GM19238 (cell line): ENCODE data around the gene KRT13.

Experiments used
- DNase-seq: peaks from one replicate; pipeline ENCODE4 v3.0.0; 2011; ENCODE audit warnings: low spot score; ENCODE audit not compliant: insufficient read length

Gene KRT13

DNA sequence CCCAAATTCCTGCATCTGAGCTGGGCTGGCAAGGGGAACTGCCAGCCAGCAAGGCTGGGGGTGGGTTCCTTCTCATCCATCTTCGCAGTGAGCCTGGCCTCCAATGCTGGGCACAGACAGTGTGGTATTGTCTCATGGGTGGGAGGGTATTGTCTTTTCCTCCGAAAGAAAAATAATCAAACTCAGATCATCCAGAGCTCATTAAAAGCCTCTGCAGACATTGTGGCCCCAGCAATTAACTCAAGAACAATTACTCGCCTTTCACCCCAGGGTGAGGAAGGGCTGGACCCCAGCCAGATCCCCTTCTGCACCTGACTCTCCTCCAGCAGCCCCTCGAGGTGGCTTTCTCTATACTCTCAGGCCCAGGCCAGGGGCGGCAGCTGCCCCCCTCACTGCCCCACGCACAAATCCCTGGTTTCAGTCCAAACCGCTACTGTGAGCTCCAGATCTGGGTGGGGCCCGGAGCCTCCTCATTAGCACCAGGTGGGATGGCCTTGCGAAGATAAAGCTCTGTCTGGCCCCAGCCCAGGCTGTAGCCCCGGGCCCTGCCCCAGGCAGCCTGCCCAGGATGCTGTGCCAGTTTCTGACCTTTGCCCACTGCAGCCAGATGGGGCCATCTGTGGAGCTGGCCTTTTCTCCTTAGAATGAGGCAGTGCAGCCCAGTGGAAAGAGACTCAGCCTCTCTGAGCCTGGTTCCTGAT is 15.6 kb upstream of the KRT13 start:
- DNase-seq = no peak

- DNase-seq = no peak
Measured at GRCh38 chr17:41519501-41520224, 14.3 kb upstream of the KRT13 start.

- DNase-seq = no peak
Measured at GRCh38 chr17:41518789-41519449, 13.5 kb upstream of the KRT13 start, which contains the start of gene KRT15. TSS of gene KRT15 (minus strand) at chr17:41518890. CDS start at chr17:41518827, 63 bp downstream.

DNA sequence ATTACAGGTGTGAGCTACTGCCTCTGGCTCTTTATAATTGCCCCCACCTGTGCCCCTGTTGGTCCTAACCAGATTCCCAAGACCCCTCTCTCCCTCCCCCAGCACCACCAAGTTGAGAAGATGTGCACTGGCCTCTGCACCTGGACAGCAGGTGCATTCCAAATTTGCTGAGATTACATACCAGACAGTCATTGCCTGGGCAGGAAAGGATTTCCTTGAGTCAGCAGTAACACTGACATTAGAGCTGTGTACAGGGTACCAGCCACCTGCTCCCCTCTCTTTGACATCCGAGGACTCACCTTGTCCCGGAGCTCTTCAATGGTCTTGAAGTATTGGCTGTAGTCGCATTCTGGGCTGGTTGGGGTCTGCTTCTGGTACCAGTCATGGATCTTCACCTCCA is 12.6 kb upstream of the KRT13 start:
- no peak for DNase-seq

DNA sequence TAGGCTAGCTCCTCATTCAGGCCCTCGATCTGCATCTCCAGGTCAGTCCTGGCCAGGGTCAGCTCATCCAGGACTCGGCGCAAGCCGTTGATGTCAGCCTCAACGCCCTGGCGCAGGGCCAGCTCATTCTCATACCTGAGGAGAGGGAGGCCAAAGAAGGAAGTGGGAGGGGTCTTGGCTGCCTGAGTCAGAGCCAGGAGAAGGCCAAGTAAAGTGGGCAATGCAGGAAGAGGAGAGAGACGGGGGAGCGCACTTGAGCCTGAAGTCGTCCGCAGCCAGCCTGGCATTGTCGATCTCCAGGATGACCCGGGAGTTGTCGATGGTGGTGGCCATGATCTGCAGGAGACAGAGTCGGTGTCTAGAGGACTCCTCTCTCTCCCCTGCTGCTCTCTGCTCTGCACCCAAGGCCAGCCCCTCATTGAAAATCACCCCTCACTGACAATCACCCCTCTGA is 11.4 kb upstream of the KRT13 start:
- DNase-seq = no peak

GRCh38 chr17:41516147-41516829 is 10.9 kb upstream of the KRT13 start:
- DNase-seq = no peak

GRCh38 chr17:41513168-41513547 is 7.7 kb upstream of the KRT13 start:
- no peak for DNase-seq

DNA sequence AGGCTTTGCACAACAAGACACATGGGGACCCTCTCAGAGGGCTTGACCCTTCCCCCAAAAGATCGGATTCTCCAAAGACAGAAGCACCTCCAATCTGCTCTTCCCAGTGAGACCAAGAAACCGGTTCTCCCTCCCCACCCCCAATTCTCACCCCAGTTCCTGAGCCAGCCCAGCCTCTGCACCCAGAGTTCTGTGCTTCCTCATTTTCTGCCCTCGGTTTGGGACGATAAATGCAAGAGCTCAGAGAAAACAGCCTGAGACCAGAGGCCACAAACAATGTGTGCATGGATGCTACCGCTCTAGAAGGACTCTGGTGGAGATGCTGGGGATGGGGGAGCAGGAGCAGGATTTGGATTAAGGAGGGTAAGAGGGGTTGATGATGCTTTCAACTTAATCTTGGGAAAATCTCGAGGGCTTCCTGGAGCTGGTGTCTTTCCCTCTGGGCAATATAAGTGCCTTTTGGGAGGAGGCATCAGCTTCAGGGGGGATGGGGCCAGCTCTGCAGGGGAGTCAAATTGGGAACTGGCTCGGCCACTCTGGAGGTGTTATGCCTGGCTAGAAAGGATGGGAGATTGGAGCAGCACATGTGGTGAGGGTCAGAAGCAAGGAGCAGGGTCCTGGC is 7.2 kb upstream of the KRT13 start:
- DNase-seq = no peak

DNA sequence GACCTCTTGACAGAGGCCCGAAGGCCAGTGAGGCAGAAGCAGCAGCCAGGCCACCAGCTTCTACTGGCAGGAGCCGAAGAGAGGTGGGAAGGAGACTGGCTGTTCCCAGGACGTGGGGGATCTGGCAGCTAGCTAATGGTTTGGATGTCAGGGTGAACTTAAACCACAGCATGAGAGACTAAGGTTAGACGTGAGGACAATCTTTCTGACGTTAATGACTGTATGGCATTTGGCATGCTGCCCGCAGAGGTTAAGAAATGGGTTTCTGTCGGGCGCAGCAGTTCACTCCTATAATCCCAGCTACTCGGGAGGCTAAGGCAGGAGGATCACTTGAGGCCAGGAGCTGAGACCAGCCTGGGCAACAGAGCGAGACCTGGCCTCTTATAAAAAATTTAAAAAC is 6.3 kb upstream of the KRT13 start:
- no peak for DNase-seq

- DNase-seq = no peak
Measured at GRCh38 chr17:41511116-41511515, 5.7 kb upstream of the KRT13 start.

GRCh38 chr17:41510251-41511065 is 5.0 kb upstream of the KRT13 start:
- DNase-seq = no peak

DNA sequence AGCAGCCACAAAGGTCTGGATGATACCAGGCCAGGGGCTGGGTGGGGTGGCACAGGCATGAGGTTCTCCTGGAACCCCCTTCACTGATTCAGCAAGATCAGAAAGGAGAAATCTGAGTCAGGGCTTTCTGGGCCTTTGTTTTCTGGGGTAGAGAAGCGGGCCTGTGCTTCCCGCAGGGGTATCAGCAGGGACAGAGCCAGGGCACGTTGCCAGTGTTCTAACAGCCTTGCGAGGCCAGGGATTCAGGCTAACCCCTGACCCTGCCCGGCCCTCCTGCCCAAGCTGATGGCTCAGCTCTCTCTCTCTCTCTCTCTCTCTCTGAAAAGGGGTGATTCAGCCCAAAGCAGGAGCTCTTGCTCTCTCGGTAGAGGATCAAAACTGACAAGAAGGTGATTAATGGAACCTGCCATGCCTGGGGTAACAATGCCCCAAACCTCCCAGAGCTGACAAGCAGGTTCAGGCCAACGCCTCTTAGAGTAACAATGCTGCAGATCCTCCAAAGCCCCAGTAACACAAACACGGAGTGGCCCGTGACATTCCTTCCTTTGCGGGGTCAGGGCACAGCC is 2.0 kb upstream of the KRT13 start:
- DNase-seq = no peak

- DNase-seq = no peak
Measured at GRCh38 chr17:41505809-41506767, 676 bp upstream of the KRT13 start.

DNA sequence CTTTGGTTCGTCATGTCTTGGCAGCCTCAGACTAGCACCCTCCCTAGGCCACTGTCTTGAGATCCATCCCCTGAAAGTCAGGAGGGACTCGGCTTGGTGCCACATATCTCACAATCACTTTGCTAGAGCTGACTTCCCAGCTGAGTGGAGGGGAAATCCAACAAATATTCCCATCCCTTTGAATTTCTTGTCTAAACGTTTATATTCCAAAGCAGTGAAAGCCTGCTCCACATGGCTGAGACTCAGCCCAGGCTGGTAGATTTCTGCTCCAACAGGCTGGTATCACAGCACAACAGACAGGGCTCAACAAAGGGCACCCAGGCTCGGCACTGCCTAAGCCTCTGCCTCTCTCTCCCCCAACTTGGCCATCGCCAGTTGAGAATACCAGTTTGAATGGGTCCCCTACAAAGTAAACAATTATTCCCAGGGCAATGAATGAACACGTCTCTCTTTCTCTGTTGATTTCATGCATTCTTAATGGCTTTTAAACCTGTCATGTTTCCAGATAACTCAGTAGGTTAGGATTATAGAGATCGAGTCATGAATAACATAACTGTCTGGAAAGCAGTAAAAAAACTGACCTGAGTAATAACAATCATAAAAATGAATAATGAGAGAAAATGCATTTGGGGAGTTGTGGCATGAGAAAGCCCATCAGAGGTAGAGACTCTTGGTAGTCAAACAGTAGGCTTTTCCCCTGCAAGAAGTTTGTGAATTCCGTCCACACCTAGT is 1.0 kb downstream of the KRT13 start:
- DNase-seq = no peak

DNA sequence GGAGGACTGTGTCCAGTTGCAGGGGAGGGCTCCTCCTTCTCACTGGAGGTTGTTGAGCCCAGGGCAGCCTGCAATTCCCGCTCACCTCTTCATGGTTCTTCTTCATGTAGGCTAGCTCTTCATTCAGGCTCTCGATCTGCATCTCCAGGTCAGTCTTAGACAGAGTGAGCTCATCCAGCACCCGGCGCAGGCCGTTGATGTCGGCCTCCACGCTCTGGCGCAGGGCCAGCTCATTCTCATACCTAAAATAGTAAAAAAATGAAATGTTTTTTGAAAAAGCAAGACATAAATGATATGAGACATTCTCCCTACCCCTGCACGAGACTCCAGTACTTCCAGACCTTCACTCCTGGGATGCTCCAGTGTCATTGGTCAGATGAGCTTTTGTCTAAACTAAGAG is 2.2 kb downstream of the KRT13 start:
- DNase-seq = no peak

- DNase-seq = no peak
Measured at GRCh38 chr17:41500131-41500911, 5.1 kb downstream of the KRT13 start.

DNA sequence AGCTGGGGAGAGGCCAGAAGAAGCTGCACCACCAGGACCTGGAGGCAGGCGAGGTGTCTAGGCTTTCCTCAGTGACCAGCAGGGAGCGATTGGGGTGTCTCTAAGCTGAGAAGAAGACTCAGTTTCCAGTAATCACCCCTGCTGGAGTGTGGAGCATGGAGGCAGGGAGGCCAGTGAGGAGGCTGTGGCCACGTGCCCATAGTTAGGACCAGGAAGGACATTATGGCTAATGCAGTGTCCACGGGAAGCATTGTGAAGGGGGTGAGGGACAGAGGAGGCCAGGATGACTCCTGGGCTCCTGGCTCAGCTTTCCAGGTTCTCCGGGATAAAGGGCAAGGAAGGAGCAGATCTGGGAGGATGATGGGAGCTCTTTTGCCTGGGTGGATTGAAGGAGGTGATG is 5.7 kb downstream of the KRT13 start:
- DNase-seq = no peak

GRCh38 chr17:41498276-41498675 is 7.1 kb downstream of the KRT13 start:
- no peak for DNase-seq
